CD4-positive, alpha-beta T cell treated with Interleukin-21 for 1 hour (primary cell): ENCODE measurements around the gene SORCS2.
A peak's percentile ranks its signal among the peaks of the same experiment; 100 is the strongest.

Experiments used
- DNase-seq: peaks from one replicate; pipeline ENCODE4 v3.0.0-alpha.2; 2020

SORCS2 gene

GRCh38 chr4:7328913-7329638 is 136.7 kb downstream of the SORCS2 start:
- no peak for DNase-seq

- no peak for DNase-seq
These were observed 137.8 kb downstream of the SORCS2 start for GRCh38 chr4:7330031-7330596.

GRCh38 chr4:7330811-7331681 is 138.7 kb downstream of the SORCS2 start:
- DNase-seq = no peak

- no peak for DNase-seq
These were observed 139.3 kb downstream of the SORCS2 start for GRCh38 chr4:7331682-7332000.

GRCh38 chr4:7332216-7333023 is 140.1 kb downstream of the SORCS2 start:
- no peak for DNase-seq

GRCh38 chr4:7333024-7333780 is 140.9 kb downstream of the SORCS2 start:
- no peak for DNase-seq

GRCh38 chr4:7333801-7334421 is 141.6 kb downstream of the SORCS2 start:
- DNase-seq = no peak

- DNase-seq = no peak
These were observed 142.4 kb downstream of the SORCS2 start for GRCh38 chr4:7334521-7335275.

- DNase-seq = peak; percentile 48
These were observed 143.2 kb downstream of the SORCS2 start for GRCh38 chr4:7335344-7336066.

GRCh38 chr4:7336067-7336569 is 143.8 kb downstream of the SORCS2 start:
- DNase-seq = no peak

GRCh38 chr4:7336732-7337131 is 144.4 kb downstream of the SORCS2 start:
- DNase-seq = no peak

GRCh38 chr4:7337196-7338058 is 145.1 kb downstream of the SORCS2 start:
- DNase-seq = no peak

- no peak for DNase-seq
These were observed 145.7 kb downstream of the SORCS2 start for GRCh38 chr4:7338059-7338452.

- no peak for DNase-seq
These were observed 146.7 kb downstream of the SORCS2 start for GRCh38 chr4:7338876-7339623.

GRCh38 chr4:7339751-7340552 is 147.6 kb downstream of the SORCS2 start:
- DNase-seq = no peak

- no peak for DNase-seq
These were observed 148.5 kb downstream of the SORCS2 start for GRCh38 chr4:7340553-7341433.
